SK-N-SH treated with all-trans-retinoic acid at 6 μM for 48 hours (cell line): ENCODE results near the gene HSPB6.

ENCODE experiments used
- ARNTL ChIP-seq: fragments of 450-650 bp; formaldehyde crosslinking; IDR thresholded peaks from 2 replicates; pipeline ENCODE4 v1.5.0; 2020; ENCODE audit warnings: low read depth, mild to moderate bottlenecking, moderate library complexity, borderline replicate concordance
- BACH2 ChIP-seq: fragments of 250-450 bp; sonication (Bioruptor Pico); IDR thresholded peaks from 2 replicates; pipeline ENCODE4 v1.9.0; 2021; ENCODE audit warnings: mild to moderate bottlenecking, borderline replicate concordance
- ESRRG ChIP-seq: fragments of 250-450 bp; sonication (Bioruptor Pico); IDR thresholded peaks from 2 replicates; pipeline ENCODE4 v1.6.1; 2021; ENCODE audit warnings: mild to moderate bottlenecking
- GLIS3 ChIP-seq: fragments of 250-450 bp; sonication (Bioruptor Pico); IDR thresholded peaks from 2 replicates; pipeline ENCODE4 v1.5.0; 2020; ENCODE audit warnings: mild to moderate bottlenecking, moderate library complexity
- RARB ChIP-seq: fragments of 250-450 bp; sonication (Bioruptor Pico); IDR thresholded peaks from 2 replicates; pipeline ENCODE4 v1.8.0; 2021; ENCODE audit warnings: mild to moderate bottlenecking, moderate library complexity
- TCF4 ChIP-seq: fragments of 250-450 bp; sonication (Bioruptor Pico); IDR thresholded peaks from 2 replicates; pipeline ENCODE4 v1.8.0; 2021; ENCODE audit warnings: mild to moderate bottlenecking, moderate library complexity, borderline replicate concordance
- ZC3H10 ChIP-seq: fragments of 250-450 bp; sonication (Bioruptor Pico); IDR thresholded peaks from 2 replicates; pipeline ENCODE4 v1.5.1; 2021; ENCODE audit warnings: mild to moderate bottlenecking, moderate library complexity
- ZFP3 ChIP-seq: fragments of 250-450 bp; sonication (Bioruptor Pico); IDR thresholded peaks from 2 replicates; pipeline ENCODE4 v1.5.0; 2020; ENCODE audit warnings: mild to moderate bottlenecking, moderate library complexity
- ZFP30 ChIP-seq: fragments of 450-650 bp; formaldehyde crosslinking; IDR thresholded peaks from 2 replicates; pipeline ENCODE4 v1.5.0; 2022; ENCODE audit warnings: mild to moderate bottlenecking, moderate library complexity
- ZNF70 ChIP-seq: fragments of 450-650 bp; formaldehyde crosslinking; IDR thresholded peaks from 2 replicates; pipeline ENCODE4 v1.5.0; 2020; ENCODE audit warnings: mild to moderate bottlenecking, moderate library complexity
- ZNF8 ChIP-seq: fragments of 450-650 bp; formaldehyde crosslinking; IDR thresholded peaks from 2 replicates; pipeline ENCODE4 v1.5.0; 2020; ENCODE audit warnings: mild to moderate bottlenecking, moderate library complexity
- TF ChIP-seq, protein P1 (sequence below): fragments of 250-450 bp; sonication (Bioruptor Pico); IDR thresholded peaks from 2 replicates; pipeline ENCODE4 v1.8.0; 2020; ENCODE audit warnings: mild to moderate bottlenecking, moderate library complexity, borderline replicate concordance
- TF ChIP-seq, protein P2 (sequence below): fragments of 250-450 bp; sonication (Bioruptor Pico); IDR thresholded peaks from 2 replicates; pipeline ENCODE4 v1.8.0; 2021; ENCODE audit warnings: low read depth, mild to moderate bottlenecking, moderate library complexity, borderline replicate concordance
- TF ChIP-seq, protein P3 (sequence below): fragments of 250-450 bp; sonication (Bioruptor Pico); IDR thresholded peaks from 2 replicates; pipeline ENCODE4 v1.5.1; 2020; ENCODE audit warnings: low read depth, mild to moderate bottlenecking, moderate library complexity

DNA sequence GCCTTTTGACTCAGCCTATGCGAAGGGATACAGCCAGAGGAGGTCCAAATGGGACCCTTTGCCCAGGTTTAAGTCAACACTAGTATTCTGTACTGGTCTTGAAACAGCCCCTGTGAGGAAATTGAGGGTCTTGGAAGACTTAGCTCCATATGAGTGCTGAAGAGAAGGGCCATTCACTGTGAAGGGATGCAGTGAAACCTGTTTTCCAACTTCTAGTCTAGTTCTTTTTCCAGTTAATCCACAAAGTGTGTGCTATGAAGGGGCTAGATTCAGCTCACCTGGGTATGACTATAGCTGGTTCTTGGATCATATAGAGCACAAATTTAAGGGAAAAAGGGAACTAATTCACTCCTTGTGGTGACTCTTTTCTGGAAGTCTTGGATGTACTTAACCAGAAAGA lies 48.4 kb downstream of the HSPB6 start:
- TF ChIP-seq GLIS3 (CRISPR knock-in tag) = no peak
- TF ChIP-seq RARB = no peak
- TF ChIP-seq TCF4 (CRISPR knock-in tag) = no peak
- no peak for TF ChIP-seq ZFP3 (CRISPR knock-in tag)
- TF ChIP-seq, protein P1, sequence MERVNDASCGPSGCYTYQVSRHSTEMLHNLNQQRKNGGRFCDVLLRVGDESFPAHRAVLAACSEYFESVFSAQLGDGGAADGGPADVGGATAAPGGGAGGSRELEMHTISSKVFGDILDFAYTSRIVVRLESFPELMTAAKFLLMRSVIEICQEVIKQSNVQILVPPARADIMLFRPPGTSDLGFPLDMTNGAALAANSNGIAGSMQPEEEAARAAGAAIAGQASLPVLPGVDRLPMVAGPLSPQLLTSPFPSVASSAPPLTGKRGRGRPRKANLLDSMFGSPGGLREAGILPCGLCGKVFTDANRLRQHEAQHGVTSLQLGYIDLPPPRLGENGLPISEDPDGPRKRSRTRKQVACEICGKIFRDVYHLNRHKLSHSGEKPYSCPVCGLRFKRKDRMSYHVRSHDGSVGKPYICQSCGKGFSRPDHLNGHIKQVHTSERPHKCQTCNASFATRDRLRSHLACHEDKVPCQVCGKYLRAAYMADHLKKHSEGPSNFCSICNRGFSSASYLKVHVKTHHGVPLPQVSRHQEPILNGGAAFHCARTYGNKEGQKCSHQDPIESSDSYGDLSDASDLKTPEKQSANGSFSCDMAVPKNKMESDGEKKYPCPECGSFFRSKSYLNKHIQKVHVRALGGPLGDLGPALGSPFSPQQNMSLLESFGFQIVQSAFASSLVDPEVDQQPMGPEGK (CRISPR knock-in tag) = no peak
- no peak for TF ChIP-seq ZNF8 (CRISPR knock-in tag)
- TF ChIP-seq ARNTL (CRISPR knock-in tag) = no peak
- TF ChIP-seq ZC3H10 (CRISPR knock-in tag) = no peak
- TF ChIP-seq, protein P2, sequence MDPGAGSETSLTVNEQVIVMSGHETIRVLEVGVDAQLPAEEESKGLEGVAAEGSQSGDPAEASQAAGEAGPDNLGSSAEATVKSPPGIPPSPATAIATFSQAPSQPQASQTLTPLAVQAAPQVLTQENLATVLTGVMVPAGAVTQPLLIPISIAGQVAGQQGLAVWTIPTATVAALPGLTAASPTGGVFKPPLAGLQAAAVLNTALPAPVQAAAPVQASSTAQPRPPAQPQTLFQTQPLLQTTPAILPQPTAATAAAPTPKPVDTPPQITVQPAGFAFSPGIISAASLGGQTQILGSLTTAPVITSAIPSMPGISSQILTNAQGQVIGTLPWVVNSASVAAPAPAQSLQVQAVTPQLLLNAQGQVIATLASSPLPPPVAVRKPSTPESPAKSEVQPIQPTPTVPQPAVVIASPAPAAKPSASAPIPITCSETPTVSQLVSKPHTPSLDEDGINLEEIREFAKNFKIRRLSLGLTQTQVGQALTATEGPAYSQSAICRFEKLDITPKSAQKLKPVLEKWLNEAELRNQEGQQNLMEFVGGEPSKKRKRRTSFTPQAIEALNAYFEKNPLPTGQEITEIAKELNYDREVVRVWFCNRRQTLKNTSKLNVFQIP (CRISPR knock-in tag) = no peak
- no peak for TF ChIP-seq ESRRG (CRISPR knock-in tag)
- no peak for TF ChIP-seq ZNF70 (CRISPR knock-in tag)
- TF ChIP-seq BACH2 (CRISPR knock-in tag) = no peak
- no peak for TF ChIP-seq ZFP30 (CRISPR knock-in tag)
- TF ChIP-seq, protein P3, sequence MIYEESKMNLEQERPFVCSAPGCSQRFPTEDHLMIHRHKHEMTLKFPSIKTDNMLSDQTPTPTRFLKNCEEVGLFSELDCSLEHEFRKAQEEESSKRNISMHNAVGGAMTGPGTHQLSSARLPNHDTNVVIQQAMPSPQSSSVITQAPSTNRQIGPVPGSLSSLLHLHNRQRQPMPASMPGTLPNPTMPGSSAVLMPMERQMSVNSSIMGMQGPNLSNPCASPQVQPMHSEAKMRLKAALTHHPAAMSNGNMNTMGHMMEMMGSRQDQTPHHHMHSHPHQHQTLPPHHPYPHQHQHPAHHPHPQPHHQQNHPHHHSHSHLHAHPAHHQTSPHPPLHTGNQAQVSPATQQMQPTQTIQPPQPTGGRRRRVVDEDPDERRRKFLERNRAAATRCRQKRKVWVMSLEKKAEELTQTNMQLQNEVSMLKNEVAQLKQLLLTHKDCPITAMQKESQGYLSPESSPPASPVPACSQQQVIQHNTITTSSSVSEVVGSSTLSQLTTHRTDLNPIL (CRISPR knock-in tag) = no peak
